ENCODE measurements around the gene BRICD5.

GRCh38 chr16:2163211-2163881 lies 47.3 kb downstream of the BRICD5 start:
- TF ChIP-seq POLR2A (IDR thresholded peaks at IDR 0.05) (no peak), CTCF (IDR thresholded peaks at IDR 0.05) (no peak), EP300 (IDR thresholded peaks at IDR 0.05) (no peak), POLR2AphosphoS5 (IDR thresholded peaks at IDR 0.05) (no peak)

All from gastroesophageal sphincter (tissue), 3 donors.